SU-DHL-6 (cell line): ENCODE measurements around the gene RFK.

ENCODE experiments used
- H2AFZ ChIP-seq: fragments of 200-600 bp; sonication (generic); 2 replicates; pipeline ENCODE4 v1.6.1; 2014; ENCODE audit warnings: low read depth, mild to moderate bottlenecking, moderate library complexity, mixed read lengths, antibody characterized with exemption, low read length; ENCODE audit not compliant: severe bottlenecking
- H3F3A ChIP-seq: fragments of 200-600 bp; shearing (Covaris generic); 2 replicates; pipeline ENCODE4 v1.6.0; 2016; ENCODE audit warnings: antibody characterized with exemption, mild to moderate bottlenecking; ENCODE audit not compliant: insufficient read depth
- H3K27ac ChIP-seq: fragments of 200-600 bp; sonication (generic); 2 replicates; pipeline ENCODE4 v1.5.1; 2016; ENCODE audit warnings: low read depth, mild to moderate bottlenecking, low read length, moderate library complexity, mixed read lengths
- H3K27me3 ChIP-seq: fragments of 200-600 bp; sonication (generic), shearing (Covaris generic); 2 replicates; pipeline ENCODE4 v1.6.0; 2014; ENCODE audit warnings: mild to moderate bottlenecking, low read length
- H3K36me3 ChIP-seq: fragments of 200-600 bp; sonication (generic); 2 replicates; pipeline ENCODE4 v1.6.1; 2014; ENCODE audit warnings: mild to moderate bottlenecking, low read length, mixed read lengths
- H3K4me2 ChIP-seq: fragments of 300-600, 200-600 bp; shearing (Covaris generic), sonication (generic); 2 replicates; pipeline ENCODE4 v1.6.0; 2014; ENCODE audit warnings: low read length, low read depth, mild to moderate bottlenecking; ENCODE audit not compliant: poor library complexity, severe bottlenecking
- H3K4me3 ChIP-seq: fragments of 200-600 bp; sonication (generic); 2 replicates; pipeline ENCODE4 v1.5.1; 2014; ENCODE audit warnings: antibody characterized with exemption, low read length, mild to moderate bottlenecking, mixed read lengths; ENCODE audit not compliant: insufficient read depth, poor library complexity, severe bottlenecking
- H3K79me2 ChIP-seq: fragments of 200-600 bp; sonication (generic); 2 replicates; pipeline ENCODE4 v1.6.1; 2014; ENCODE audit warnings: mild to moderate bottlenecking, low read length, moderate library complexity; ENCODE audit not compliant: insufficient read depth
- H3K9ac ChIP-seq: fragments of 200-600 bp; sonication (generic); 2 replicates; pipeline ENCODE4 v1.7.0; 2014; ENCODE audit warnings: mild to moderate bottlenecking, low read length
- H3K9me2 ChIP-seq: fragments of 200-600 bp; sonication (generic); replicated peaks from 2 replicates; pipeline ENCODE4 v1.6.1; 2014; ENCODE audit warnings: low read length; ENCODE audit not compliant: insufficient read depth
- H3K9me3 ChIP-seq: fragments of 200-600 bp; sonication (generic); 2 replicates; pipeline ENCODE4 v1.6.1; 2014; ENCODE audit warnings: low read length, mixed read lengths; ENCODE audit not compliant: insufficient read depth
- H4K20me1 ChIP-seq: fragments of 200-600 bp; sonication (generic); 2 replicates; pipeline ENCODE4 v1.6.1; 2014; ENCODE audit warnings: low read depth, mild to moderate bottlenecking, antibody characterized with exemption, low read length, moderate library complexity, mixed read lengths
- CTCF ChIP-seq: fragments of 200-600 bp; sonication (generic); IDR thresholded peaks from one replicate; pipeline ENCODE4 v1.5.1; 2017; ENCODE audit warnings: antibody characterized with exemption, mild to moderate bottlenecking, low read length, moderate library complexity; ENCODE audit not compliant: insufficient read depth, poor library complexity, severe bottlenecking
- EZH2phosphoT487 ChIP-seq: fragments of 200-600 bp; sonication (generic), shearing (Covaris generic); conservative IDR thresholded peaks from 2 replicates; pipeline ENCODE4 v1.6.1; 2018; ENCODE audit warnings: mild to moderate bottlenecking, antibody characterized with exemption, low read length, moderate library complexity, mixed read lengths

Gene RFK

DNA sequence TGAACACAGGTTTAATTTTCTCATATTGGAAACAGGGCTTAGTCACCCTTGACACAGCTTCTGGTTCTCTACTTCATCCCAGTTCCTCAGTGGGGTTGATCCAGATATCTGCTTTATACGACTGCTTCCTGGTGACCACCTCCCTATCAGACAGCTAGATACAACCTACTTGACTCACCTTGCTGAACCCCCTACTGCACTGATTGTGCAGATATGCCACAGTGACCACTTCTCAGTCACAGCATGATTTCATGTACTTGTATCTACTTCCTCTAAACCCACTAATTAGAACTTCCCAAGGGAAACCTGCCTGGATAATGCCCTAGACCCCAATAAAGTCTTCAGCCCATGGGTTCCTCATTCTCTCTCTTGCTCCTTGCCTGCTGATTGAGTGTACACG, 18.4 kb upstream of the RFK start:
- no peaks in the 10 kb centered on the region for H4K20me1 ChIP-seq
- no peak overlapping the region for H3K4me3 ChIP-seq
- no peaks in the 10 kb centered on the region for H3K9me2 ChIP-seq
- H3K79me2 ChIP-seq = no peaks in the 10 kb centered on the region
- H2AFZ ChIP-seq = no peak overlapping the region
- no peaks in the 10 kb centered on the region for H3K27me3 ChIP-seq
- no peak overlapping the region for H3K9ac ChIP-seq
- no peak for TF ChIP-seq EZH2phosphoT487
- no peak overlapping the region for H3K27ac ChIP-seq
- H3K36me3 ChIP-seq = no peaks in the 10 kb centered on the region
- no peak overlapping the region for H3K4me2 ChIP-seq
- H3F3A ChIP-seq = no peaks in the 10 kb centered on the region
- no peaks in the 10 kb centered on the region for H3K9me3 ChIP-seq

DNA sequence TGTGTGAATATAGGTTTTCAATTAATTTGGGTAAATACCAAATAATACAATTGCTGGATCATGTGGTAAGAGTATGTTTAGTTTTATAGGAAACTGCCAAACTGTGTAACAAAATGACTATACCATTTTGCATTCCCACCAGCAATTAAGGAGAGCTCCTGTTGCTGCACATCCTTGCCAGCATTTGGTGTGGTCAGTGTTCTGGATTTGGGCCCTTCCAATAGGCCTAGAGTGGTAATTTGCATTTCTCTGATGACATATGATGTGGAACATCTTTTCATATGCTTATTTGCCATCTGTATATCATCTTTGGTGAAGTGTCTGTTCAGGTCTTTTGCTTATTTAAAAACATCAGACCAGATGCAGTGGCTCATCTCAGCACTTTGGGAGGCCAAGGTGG, 11.6 kb upstream of the RFK start:
- H3K4me2 ChIP-seq = no peak overlapping the region
- H3K9ac ChIP-seq = no peak overlapping the region
- no peaks in the 10 kb centered on the region for H3K36me3 ChIP-seq
- H2AFZ ChIP-seq = no peak overlapping the region
- no peak overlapping the region for H3K4me3 ChIP-seq
- H3K27ac ChIP-seq = no peak overlapping the region
- no peaks in the 10 kb centered on the region for H3K79me2 ChIP-seq
- H3K9me2 ChIP-seq = no peaks in the 10 kb centered on the region
- H3F3A ChIP-seq = no peaks in the 10 kb centered on the region
- no peaks in the 10 kb centered on the region for H3K27me3 ChIP-seq
- H3K9me3 ChIP-seq = no peaks in the 10 kb centered on the region
- TF ChIP-seq CTCF (no peak), EZH2phosphoT487 (no peak)
- H4K20me1 ChIP-seq = no peaks in the 10 kb centered on the region

GRCh38 chr9:76405340-76405739, 11.1 kb upstream of the RFK start:
- H3K36me3 ChIP-seq = no peaks in the 10 kb centered on the region
- H4K20me1 ChIP-seq = no peaks in the 10 kb centered on the region
- no peaks in the 10 kb centered on the region for H3K79me2 ChIP-seq
- no peak overlapping the region for H3K27ac ChIP-seq
- no peak overlapping the region for H3K9ac ChIP-seq
- no peak overlapping the region for H3K4me2 ChIP-seq
- no peaks in the 10 kb centered on the region for H3F3A ChIP-seq
- H3K4me3 ChIP-seq = no peak overlapping the region
- no peak overlapping the region for H2AFZ ChIP-seq
- H3K9me2 ChIP-seq = no peaks in the 10 kb centered on the region
- no peaks in the 10 kb centered on the region for H3K27me3 ChIP-seq
- no peaks in the 10 kb centered on the region for H3K9me3 ChIP-seq
- TF ChIP-seq CTCF (no peak), EZH2phosphoT487 (no peak)

GRCh38 chr9:76404401-76404800, 10.2 kb upstream of the RFK start:
- Histone ChIP-seq H3K36me3 (no peaks in the 10 kb centered on the region), H3K4me3 (no peak overlapping the region), H2AFZ (no peak overlapping the region), H3K9me2 (no peaks in the 10 kb centered on the region), H3K27me3 (no peaks in the 10 kb centered on the region), H3K9me3 (no peaks in the 10 kb centered on the region), H3K27ac (no peak overlapping the region), H3K9ac (no peak overlapping the region), H3K79me2 (no peaks in the 10 kb centered on the region), H3F3A (no peaks in the 10 kb centered on the region), H3K4me2 (no peak overlapping the region), H4K20me1 (no peaks in the 10 kb centered on the region)
- TF ChIP-seq EZH2phosphoT487 = no peak
